ENCODE measurements around the gene SYNE4.

The SYNE4 gene

GRCh38 chr19:36025541-36025940 is 16.9 kb upstream of the SYNE4 start:
- TF ChIP-seq, protein P1, sequence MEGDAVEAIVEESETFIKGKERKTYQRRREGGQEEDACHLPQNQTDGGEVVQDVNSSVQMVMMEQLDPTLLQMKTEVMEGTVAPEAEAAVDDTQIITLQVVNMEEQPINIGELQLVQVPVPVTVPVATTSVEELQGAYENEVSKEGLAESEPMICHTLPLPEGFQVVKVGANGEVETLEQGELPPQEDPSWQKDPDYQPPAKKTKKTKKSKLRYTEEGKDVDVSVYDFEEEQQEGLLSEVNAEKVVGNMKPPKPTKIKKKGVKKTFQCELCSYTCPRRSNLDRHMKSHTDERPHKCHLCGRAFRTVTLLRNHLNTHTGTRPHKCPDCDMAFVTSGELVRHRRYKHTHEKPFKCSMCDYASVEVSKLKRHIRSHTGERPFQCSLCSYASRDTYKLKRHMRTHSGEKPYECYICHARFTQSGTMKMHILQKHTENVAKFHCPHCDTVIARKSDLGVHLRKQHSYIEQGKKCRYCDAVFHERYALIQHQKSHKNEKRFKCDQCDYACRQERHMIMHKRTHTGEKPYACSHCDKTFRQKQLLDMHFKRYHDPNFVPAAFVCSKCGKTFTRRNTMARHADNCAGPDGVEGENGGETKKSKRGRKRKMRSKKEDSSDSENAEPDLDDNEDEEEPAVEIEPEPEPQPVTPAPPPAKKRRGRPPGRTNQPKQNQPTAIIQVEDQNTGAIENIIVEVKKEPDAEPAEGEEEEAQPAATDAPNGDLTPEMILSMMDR (IDR thresholded peaks at IDR 0.05) = no peak
- H3K36me3 ChIP-seq = peaks cover 4% of the 10 kb centered on the region

GRCh38 chr19:36023432-36023831 is 14.8 kb upstream of the SYNE4 start:
- Histone ChIP-seq H3K4me1 (ENCODE audit: control insufficient read depth in 1 of 2, insufficient read depth in 1 of 2, low read depth in 1 of 2, low read length in 1 of 2) (no peaks in the 10 kb centered on the region), H3K9me3 (no peaks in the 10 kb centered on the region), H3K36me3 (peaks cover 4% of the 10 kb centered on the region), H3K27ac (no peak overlapping the region), H3K27me3 (no peaks in the 10 kb centered on the region), H3K4me3 (ENCODE audit: low read depth in 1 of 2, low read length in 1 of 2) (no peak overlapping the region)
- TF ChIP-seq, protein P1 (IDR thresholded peaks at IDR 0.05) = no peak

More at GRCh38 chr19:36025541-36025940, 16.9 kb upstream of the SYNE4 start:
- H3K27ac ChIP-seq = no peak overlapping the region
- no peaks in the 10 kb centered on the region for H3K4me1 ChIP-seq (ENCODE audit: control insufficient read depth in 1 of 2, insufficient read depth in 1 of 2, low read depth in 1 of 2, low read length in 1 of 2)
- H3K9me3 ChIP-seq = no peaks in the 10 kb centered on the region
- no peaks in the 10 kb centered on the region for H3K27me3 ChIP-seq
- H3K4me3 ChIP-seq (ENCODE audit: low read depth in 1 of 2, low read length in 1 of 2) = no peak overlapping the region

DNA sequence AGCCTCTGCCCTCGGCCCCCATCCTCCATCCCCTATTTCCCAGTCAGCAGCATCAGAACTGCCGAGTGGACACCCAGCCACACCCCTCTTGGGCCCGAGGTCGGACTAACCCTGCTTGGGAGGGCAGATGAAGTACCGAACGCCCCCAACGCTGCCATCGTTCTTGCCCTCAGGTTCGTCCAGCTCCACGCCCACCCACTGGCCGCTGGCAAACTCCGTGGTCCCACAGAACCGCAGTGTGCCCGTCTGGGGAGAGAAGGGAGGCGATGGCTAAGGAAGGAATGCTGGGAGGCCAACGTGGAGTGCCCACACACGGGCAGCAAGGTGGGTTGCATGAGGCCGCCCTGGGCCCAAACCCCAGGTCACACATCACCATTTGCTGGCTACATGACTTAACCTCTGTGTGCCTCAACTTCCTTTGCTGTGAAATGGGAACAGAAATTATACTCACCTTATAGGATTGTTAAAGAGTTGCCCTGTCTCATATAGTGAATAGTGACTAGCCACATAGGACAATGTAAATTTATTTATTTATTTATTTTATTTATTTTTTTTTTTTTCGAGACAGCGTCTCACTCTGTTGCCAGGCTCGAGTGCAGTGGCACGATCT is 10.6 kb upstream of the SYNE4 start:
- TF ChIP-seq, protein P1 (IDR thresholded peaks at IDR 0.05) = no peak
- no peak overlapping the region for H3K27ac ChIP-seq
- H3K36me3 ChIP-seq = no peaks in the 10 kb centered on the region
- no peaks in the 10 kb centered on the region for H3K27me3 ChIP-seq
- no peak overlapping the region for H3K4me3 ChIP-seq (ENCODE audit: low read depth in 1 of 2, low read length in 1 of 2)
- no peaks in the 10 kb centered on the region for H3K9me3 ChIP-seq
- H3K4me1 ChIP-seq (ENCODE audit: control insufficient read depth in 1 of 2, insufficient read depth in 1 of 2, low read depth in 1 of 2, low read length in 1 of 2) = peaks cover 4 to 6% of the 10 kb centered on the region in 2 experiments

- H3K36me3 ChIP-seq = peaks cover 11% of the 10 kb centered on the region
- no peaks in the 10 kb centered on the region for H3K9me3 ChIP-seq
- peaks cover 15 to 17% of the 10 kb centered on the region in 2 experiments for H3K4me1 ChIP-seq (ENCODE audit: control insufficient read depth in 1 of 2, insufficient read depth in 1 of 2, low read depth in 1 of 2, low read length in 1 of 2)
- H3K27me3 ChIP-seq = peaks cover 13% of the 10 kb centered on the region
- TF ChIP-seq, protein P1 (IDR thresholded peaks at IDR 0.05) = peak; percentile 51
- peak within 1 kb of the TSS; percentile 81 to 92 for H3K4me3 ChIP-seq (ENCODE audit: low read depth in 1 of 2, low read length in 1 of 2)
- H3K27ac ChIP-seq = peak within 1 kb of the TSS; percentile 71
Measured at GRCh38 chr19:36014012-36014924, 5.7 kb upstream of the SYNE4 start, which contains the start of gene ALKBH6. Gene ALKBH6, minus strand, starts transcription at chr19:36014213. Its CDS starts 816 bp downstream, at chr19:36013397.

GRCh38 chr19:36013280-36014011 is 4.8 kb upstream of the SYNE4 start:
- H3K4me3 ChIP-seq (ENCODE audit: low read depth in 1 of 2, low read length in 1 of 2) = peak overlapping the region; percentile 81 to 92
- H3K27me3 ChIP-seq = peaks cover 21% of the 10 kb centered on the region
- no peaks in the 10 kb centered on the region for H3K9me3 ChIP-seq
- peaks cover 15 to 20% of the 10 kb centered on the region in 2 experiments for H3K4me1 ChIP-seq (ENCODE audit: control insufficient read depth in 1 of 2, insufficient read depth in 1 of 2, low read depth in 1 of 2, low read length in 1 of 2)
- TF ChIP-seq, protein P1 (IDR thresholded peaks at IDR 0.05) = no peak
- peak overlapping the region; percentile 71 for H3K27ac ChIP-seq
- peaks cover 11% of the 10 kb centered on the region for H3K36me3 ChIP-seq
